NCI-H226 (cell line): ENCODE measurements around the gene GOLGA7B.

Source experiments
- DNase-seq: peaks from one replicate; pipeline ENCODE4 v3.0.0-alpha.2; 2015

The GOLGA7B gene

DNA sequence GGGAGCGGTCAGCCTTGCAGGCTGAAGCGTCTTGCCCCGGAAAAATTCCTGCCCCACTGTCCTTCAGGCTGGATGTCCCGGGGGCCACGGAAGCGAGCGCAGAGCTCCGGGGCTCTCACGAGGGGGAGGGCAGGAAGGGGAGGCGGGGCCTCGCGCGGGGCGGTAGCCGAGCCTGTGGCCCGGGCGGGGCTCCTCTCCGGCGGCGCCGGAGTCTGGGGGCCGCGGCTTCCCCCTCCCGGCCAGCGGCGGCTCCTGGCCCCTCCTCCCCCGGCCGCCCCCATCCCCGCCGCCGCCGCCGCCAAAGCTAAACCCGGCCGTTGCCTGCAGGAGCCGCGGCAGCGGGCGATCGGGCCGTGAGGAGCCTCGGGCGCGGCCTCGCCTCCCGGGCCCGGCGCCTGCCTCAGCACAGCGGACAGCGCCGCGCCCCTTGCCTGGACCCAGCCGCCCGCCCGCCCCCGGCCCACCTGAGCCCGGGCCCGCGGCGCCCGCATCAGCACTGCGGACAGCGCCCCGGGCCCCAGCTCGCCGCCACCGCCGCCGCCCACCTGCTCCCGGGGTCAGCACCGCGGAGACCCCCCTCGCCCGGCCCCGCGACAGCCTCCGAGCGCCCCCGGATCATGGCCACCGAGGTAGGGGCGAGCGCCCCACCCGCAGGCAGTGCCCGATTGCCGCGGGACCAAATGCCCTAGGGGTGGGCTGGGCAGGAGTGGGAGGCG, at the start of gene GOLGA7B:
TSS of gene GOLGA7B (plus strand) at position 157 of the 716 bp plus-strand sequence. CDS start at position 618, 461 bp downstream.
- peak; percentile 28 for DNase-seq

DNA sequence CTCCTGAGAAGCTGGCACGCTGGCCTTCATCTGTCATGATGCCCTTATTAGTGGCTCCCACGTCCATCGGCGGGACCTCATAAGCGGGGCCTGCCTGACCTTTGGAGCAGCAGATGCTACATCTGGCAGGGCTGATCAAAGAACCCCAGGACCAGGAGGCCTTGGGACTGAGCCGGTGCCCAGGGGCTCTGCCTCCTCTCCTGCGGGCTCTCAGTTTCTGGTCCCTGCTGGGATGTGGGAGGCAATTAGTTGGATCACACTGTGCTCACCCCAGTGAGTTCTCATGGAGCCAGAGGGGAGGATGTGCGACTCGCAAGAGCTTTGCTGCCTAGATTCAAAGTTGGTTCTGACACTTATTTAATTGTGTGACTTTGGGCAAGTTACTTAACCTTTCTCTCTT, 49.2 kb upstream of the GOLGA7B start:
- DNase-seq = no peak

GRCh38 chr10:97801422-97801821, 48.2 kb upstream of the GOLGA7B start:
- no peak for DNase-seq

GRCh38 chr10:97805096-97805884, 44.4 kb upstream of the GOLGA7B start:
- DNase-seq = no peak

- no peak for DNase-seq
Measured at GRCh38 chr10:97805949-97806348, 43.7 kb upstream of the GOLGA7B start.

DNA sequence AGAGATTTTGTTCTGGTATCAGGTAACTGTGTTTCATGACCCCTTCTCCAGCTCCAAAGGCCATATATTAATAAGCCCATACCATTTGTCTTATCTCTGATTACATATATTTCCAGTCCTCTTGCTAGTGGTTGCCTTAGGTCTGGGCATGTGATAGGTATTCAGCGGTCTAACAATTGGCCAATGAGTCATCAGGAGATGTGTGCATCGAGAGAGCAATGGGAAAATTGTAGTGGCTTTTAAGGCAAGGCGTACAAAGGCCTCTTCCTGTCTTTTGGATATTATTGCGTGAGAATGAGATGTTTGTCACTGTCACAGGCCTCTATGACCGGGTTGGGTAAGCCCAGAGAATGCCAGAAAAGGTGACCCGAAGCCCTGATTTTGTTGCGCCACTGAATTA, 39.2 kb upstream of the GOLGA7B start:
- peak; percentile 16 for DNase-seq

GRCh38 chr10:97811958-97812357, 37.7 kb upstream of the GOLGA7B start:
- DNase-seq = no peak

GRCh38 chr10:97812696-97813095, 36.9 kb upstream of the GOLGA7B start:
- DNase-seq = no peak

DNA sequence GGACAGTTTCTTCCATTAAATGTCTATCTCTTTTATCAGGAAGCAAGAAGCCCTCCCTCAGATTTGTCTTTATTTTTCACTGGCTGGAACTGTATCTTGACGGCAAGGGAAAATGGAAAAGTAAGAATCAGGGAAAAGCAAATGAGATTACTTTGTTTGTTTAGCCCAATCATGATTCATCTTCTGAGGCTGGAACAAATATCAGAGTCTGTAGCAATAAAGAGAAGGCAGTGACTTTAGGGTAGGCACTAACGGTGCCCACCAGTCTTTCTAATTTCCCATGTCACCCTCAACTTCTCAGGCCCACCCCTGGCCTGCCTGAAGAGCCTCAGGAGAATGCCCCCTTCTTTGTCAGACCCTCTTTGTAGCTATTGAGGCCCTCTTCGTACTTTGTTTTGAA, 36.3 kb upstream of the GOLGA7B start:
- no peak for DNase-seq

GRCh38 chr10:97814996-97815395, 34.6 kb upstream of the GOLGA7B start:
- no peak for DNase-seq

DNA sequence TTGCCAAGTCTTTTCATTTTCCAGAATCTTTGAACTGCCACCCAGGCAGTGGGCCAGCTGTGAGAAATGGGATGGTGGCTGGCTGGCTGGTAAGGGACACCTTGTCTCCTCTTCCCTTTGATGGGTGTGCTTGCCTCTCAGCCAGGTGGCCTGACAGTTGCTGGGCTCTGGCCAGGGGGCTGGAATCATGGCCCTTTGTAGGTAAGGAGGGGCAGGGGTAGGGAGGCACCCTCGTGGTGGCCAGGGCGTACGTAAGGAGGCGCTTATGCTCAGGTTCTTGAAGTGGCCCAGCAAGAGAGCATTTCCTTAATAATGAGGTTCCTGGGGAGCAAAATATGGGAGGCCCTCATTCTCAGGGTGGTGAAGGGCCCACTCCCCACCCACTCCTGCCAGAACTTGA, 33.0 kb upstream of the GOLGA7B start:
- DNase-seq = no peak

DNA sequence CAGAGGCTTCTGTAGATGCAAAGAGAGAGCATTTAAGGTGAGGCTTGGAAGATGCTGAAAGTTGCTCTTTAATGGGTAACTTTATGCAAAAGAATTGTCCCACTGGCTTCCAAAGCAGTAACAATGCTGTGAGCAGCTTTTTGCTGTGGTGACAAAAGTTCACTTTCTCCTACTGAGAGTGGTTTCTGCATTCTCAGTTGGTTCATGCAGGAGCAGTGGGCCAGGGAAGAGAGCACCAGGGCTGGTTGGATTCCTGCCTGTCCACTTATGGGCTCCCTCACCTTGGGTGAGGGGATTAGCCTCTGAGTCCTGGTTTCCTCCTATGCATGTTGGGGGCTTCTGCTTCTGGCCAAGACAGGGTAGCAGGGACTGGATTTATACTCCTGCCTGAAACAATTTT, 31.1 kb upstream of the GOLGA7B start:
- DNase-seq = no peak

- no peak for DNase-seq
Measured at GRCh38 chr10:97820096-97820704, 29.4 kb upstream of the GOLGA7B start.

GRCh38 chr10:97821308-97822038, 28.2 kb upstream of the GOLGA7B start:
- peak; percentile 5 for DNase-seq

- DNase-seq = peak; percentile 58
Measured at GRCh38 chr10:97822261-97822687, 27.4 kb upstream of the GOLGA7B start.

DNA sequence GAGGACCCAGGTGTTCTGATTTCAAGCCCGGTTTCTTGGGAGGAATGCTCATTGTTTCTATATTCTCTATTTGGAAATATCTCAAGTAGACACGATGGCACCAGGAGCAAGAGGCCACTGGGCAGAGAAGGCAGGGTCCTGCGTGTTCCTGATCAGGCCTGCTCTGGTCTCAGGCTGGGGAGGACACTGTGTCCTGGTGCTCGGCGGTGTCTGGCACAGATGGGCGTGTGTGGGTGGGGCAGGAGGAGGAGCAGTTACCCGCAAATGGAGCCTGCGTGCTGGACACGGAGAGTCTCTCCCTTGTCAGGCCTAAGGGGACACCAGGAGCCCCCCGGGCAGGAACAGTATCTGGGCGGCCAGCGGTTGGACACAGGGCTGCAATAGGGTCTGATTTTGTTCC, 25.9 kb upstream of the GOLGA7B start:
- DNase-seq = no peak

DNA sequence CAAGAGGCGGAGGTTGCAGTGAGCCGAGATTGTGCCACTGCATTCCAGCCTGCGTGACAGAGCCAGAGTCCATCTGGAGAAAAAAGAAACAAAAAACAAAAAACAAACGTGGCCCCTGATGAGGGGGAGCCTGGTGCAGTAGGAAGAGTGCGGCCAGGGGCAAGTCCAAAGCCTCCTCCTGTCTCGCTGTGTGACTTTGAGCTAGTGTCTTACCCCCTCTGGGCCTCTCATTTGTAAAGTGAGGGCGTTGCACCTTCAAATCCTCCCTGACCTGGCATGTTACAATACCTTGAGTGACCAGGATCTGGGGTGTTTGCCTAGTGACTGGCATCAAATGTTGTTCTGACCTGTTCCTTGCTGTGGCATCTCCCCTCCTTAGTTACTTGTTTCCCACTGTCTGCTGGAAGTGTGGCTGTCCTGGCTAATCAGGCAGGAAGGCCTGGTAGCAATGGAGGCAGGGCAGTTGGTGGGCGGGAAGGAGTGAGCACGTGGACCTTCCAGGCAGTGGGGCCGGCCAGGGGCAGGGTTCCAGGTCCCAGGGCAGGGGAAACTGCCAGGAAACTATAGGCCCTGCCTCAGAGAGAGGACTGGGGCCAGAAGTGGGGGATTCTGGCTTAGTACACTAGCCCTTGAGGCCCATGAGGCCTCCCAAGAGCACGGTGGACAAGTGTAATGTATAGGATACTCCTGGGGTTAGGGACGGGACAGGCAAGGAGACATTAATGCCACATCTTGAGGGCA, 24.5 kb upstream of the GOLGA7B start:
- no peak for DNase-seq

GRCh38 chr10:97826892-97827291, 22.8 kb upstream of the GOLGA7B start:
- DNase-seq = no peak

DNA sequence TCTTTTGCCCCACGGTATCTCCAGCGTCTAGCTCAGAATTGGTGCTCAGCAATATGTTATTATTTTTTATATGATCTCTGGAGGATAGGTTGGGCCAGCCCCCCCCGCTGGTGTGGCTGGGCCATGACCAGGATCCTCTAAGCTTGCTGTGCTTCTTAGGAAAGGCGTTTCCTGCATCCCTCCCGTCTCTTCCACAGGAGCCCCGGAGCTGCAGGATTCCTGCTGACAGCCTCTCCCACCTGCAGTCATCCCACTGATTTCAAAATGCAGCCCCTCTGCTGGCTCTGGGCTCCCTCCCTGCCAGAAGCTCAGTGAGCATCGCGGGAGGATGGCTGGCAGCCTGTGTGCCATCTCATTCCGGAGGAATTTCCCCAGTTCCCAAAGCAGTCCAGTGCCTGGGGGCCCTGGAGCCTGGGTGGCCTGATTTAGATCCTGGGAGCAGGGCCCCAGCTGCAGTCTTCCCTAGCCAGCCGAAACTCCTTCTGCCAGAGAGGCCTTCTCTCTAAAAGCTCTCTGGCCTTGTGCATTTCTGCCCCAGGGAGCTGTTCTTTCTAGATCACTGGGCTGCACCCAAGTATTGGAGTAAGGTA, 21.8 kb upstream of the GOLGA7B start:
- peak; percentile 76 for DNase-seq

- DNase-seq = no peak
Measured at GRCh38 chr10:97828721-97829120, 20.9 kb upstream of the GOLGA7B start.

GRCh38 chr10:97830064-97830463, 19.6 kb upstream of the GOLGA7B start:
- no peak for DNase-seq

- DNase-seq = no peak
Measured at GRCh38 chr10:97831259-97831658, 18.4 kb upstream of the GOLGA7B start.
